AG04450 (cell line): ENCODE results near the gene CD2BP2. TPM values are rescaled to one million over a fixed set of nuclear protein-coding genes. Genes with fewer than 3 reads are reported as not detected.
"Not testable (repeated sequence)": the region's sequence is repeated elsewhere in the genome, so short reads cannot be mapped to it uniquely, and the experiment has no call there.

ENCODE experiments used
- CTCF ChIA-PET: fragments of 300-600, 350-600 bp; formaldehyde crosslinking; extraction: SDS; loops from one replicate; lab custom pipeline; 2022; ENCODE audit warnings: antibody characterized with exemption, inconsistent platforms; lab: Charles Lee
- POLR2A ChIA-PET: fragments of 350-600 bp; formaldehyde crosslinking; extraction: SDS; loops from one replicate; lab custom pipeline; 2021; ENCODE audit warnings: antibody characterized with exemption, inconsistent platforms; lab: Yijun Ruan, JAX
- DNase-seq: peaks from one replicate; pipeline ENCODE4 v3.0.0-alpha.2; 2011; ENCODE audit warnings: low read depth, low spot score
- H3K27ac ChIP-seq: one replicate; pipeline ENCODE4 v1.5.1; 2012; ENCODE audit warnings: low read depth, low read length, control low read depth
- H3K27me3 ChIP-seq: one replicate; pipeline ENCODE4 v1.6.0; 2012; ENCODE audit warnings: low read length; ENCODE audit not compliant: control insufficient read depth, insufficient read depth
- H3K4me3 ChIP-seq: 2 replicates; pipeline ENCODE4 v1.5.1; 2011; ENCODE audit warnings: mild to moderate bottlenecking, low read depth, low read length, control low read depth
- H3K9me3 ChIP-seq: 2 replicates; pipeline ENCODE4 v1.5.1; 2012; ENCODE audit warnings: low read length; ENCODE audit not compliant: control insufficient read depth, insufficient read depth
- polyA plus RNA-seq: library from polyadenylated mRNA; depleted of rRNA; stranded (reverse); fragments of >200 nt; gene quantifications from 2 replicates; pipeline ENCODE4 v1.2.3, GENCODE V29; 2011
- TF ChIP-seq, protein P1 (sequence below): IDR thresholded peaks from 2 replicates; pipeline ENCODE4 v1.5.1; 2011; ENCODE audit warnings: low read depth, low read length, control low read depth, inconsistent platforms

The CD2BP2 gene
- polyA plus RNA-seq, 1 experiment: 49.5 TPM

GRCh38 chr16:30397776-30398660, 42.9 kb upstream of the CD2BP2 start:
- TF ChIP-seq, protein P1, sequence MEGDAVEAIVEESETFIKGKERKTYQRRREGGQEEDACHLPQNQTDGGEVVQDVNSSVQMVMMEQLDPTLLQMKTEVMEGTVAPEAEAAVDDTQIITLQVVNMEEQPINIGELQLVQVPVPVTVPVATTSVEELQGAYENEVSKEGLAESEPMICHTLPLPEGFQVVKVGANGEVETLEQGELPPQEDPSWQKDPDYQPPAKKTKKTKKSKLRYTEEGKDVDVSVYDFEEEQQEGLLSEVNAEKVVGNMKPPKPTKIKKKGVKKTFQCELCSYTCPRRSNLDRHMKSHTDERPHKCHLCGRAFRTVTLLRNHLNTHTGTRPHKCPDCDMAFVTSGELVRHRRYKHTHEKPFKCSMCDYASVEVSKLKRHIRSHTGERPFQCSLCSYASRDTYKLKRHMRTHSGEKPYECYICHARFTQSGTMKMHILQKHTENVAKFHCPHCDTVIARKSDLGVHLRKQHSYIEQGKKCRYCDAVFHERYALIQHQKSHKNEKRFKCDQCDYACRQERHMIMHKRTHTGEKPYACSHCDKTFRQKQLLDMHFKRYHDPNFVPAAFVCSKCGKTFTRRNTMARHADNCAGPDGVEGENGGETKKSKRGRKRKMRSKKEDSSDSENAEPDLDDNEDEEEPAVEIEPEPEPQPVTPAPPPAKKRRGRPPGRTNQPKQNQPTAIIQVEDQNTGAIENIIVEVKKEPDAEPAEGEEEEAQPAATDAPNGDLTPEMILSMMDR: no peak
- no peak for DNase-seq
- no peak overlapping the region for H3K4me3 ChIP-seq
- no peak overlapping the region for H3K27ac ChIP-seq
- H3K27me3 ChIP-seq: no peaks in the 10 kb centered on the region
- no peaks in the 10 kb centered on the region; the same call in 1 of the 2 replicates for H3K9me3 ChIP-seq
- ChIA-PET POLR2A (interaction anchor here (0.7 kb wide), 1 partner anchor 9 kb away, joined by 5 read pairs; the partner anchor contains the start of gene ZNF771), CTCF (no interaction called here)

- POLR2A ChIA-PET: no interaction called here
Observed at GRCh38 chr16:30397056-30397455, 41.9 kb upstream of the CD2BP2 start.

GRCh38 chr16:30396627-30397026, 41.5 kb upstream of the CD2BP2 start:
- CTCF ChIA-PET, DNase-seq, H3K27me3 ChIP-seq, H3K27ac ChIP-seq, H3K9me3 ChIP-seq, H3K4me3 ChIP-seq: not testable (repeated sequence)
- POLR2A ChIA-PET: interaction anchor here (2.0 kb wide), 1 partner anchor 11 kb away, joined by 23 read pairs; the partner anchor contains the start of gene ZNF771

More at GRCh38 chr16:30397056-30397455, 41.9 kb upstream of the CD2BP2 start:
- TF ChIP-seq, protein P1: no peak
- Histone ChIP-seq H3K27me3 (no peaks in the 10 kb centered on the region), H3K9me3 (no peaks in the 10 kb centered on the region; the same call in 1 of the 2 replicates), H3K4me3 (no peak overlapping the region), H3K27ac (no peak overlapping the region)
- CTCF ChIA-PET: no interaction called here
- DNase-seq: no peak

GRCh38 chr16:30395992-30396585, 41.0 kb upstream of the CD2BP2 start:
- Histone ChIP-seq H3K27ac (peak overlapping the region; percentile 39), H3K9me3 (no peaks in the 10 kb centered on the region; the same call in 1 of the 2 replicates), H3K4me3 (peak overlapping the region; percentile 79), H3K27me3 (no peaks in the 10 kb centered on the region)
- DNase-seq: no peak
- POLR2A ChIA-PET: interaction anchor here (1.6 to 2.1 kb wide), 3 partner anchors 11 to 25 kb away, joined by 8 to 23 read pairs (median 10); partner anchors contain the start of gene ZNF771
- TF ChIP-seq, protein P1: no peak
- CTCF ChIA-PET: interaction anchor here (0.7 to 2.5 kb wide), 4 partner anchors 12 to 233 kb away, joined by 3 to 13 read pairs (median 4); partner anchors contain the start of gene ZNF771
